H1 (cell line): ENCODE data around the gene FHAD1. TPM values are rescaled to one million over a fixed set of nuclear protein-coding genes. Genes with fewer than 3 reads are reported as not detected.

Experiments used
- CTCF ChIA-PET: fragments of 300-600 bp; sonication (Branson Sonifier 250); formaldehyde crosslinking; loops from one replicate; lab custom pipeline; 2021; ENCODE audit not compliant: partially characterized antibody; lab: Charles Lee
- POLR2A ChIA-PET: fragments of 300-600 bp; sonication (Branson Sonifier 250); formaldehyde crosslinking; loops from one replicate; lab custom pipeline; 2021; ENCODE audit warnings: inconsistent platforms; ENCODE audit not compliant: partially characterized antibody; lab: Charles Lee
- DNase-seq, 2 experiments: peaks; one replicate each; pipeline versions ENCODE4 v3.0.0 to v3.0.0-alpha.2; 2010 to 2022; ENCODE audit warnings: low spot score in 2 of 2, low read depth in 1 of 2, mixed read lengths in 1 of 2
- FAIRE-seq: peaks from 2 replicates; lab custom pipeline; 2011; peaks lifted over from hg19 to GRCh38; lab: Jason Lieb, UNC
- H2AFZ ChIP-seq: 2 replicates; pipeline ENCODE4 v1.8.1; 2012; ENCODE audit warnings: low read length, inconsistent platforms
- H2AK5ac ChIP-seq: 2 replicates; pipeline ENCODE4 v1.6.1; 2013; ENCODE audit warnings: low read depth, low read length
- H2BK120ac ChIP-seq: replicated peaks from 2 replicates; pipeline ENCODE3; 2013; ENCODE audit warnings: low read depth, low read length, inconsistent platforms
- H2BK12ac ChIP-seq: 2 replicates; pipeline ENCODE4 v1.6.1; 2013; ENCODE audit warnings: low read depth, low read length
- H2BK15ac ChIP-seq: 2 replicates; pipeline ENCODE4 v1.6.1; 2013; ENCODE audit warnings: low read length
- H2BK20ac ChIP-seq: 2 replicates; pipeline ENCODE4 v1.6.1; 2013; ENCODE audit warnings: low read length
- H2BK5ac ChIP-seq: 2 replicates; pipeline ENCODE4 v1.6.1; 2013; ENCODE audit warnings: low read depth, low read length
- H3K14ac ChIP-seq: 2 replicates; pipeline ENCODE4 v1.6.1; 2013; ENCODE audit warnings: inconsistent platforms; ENCODE audit not compliant: insufficient read length
- H3K18ac ChIP-seq: 2 replicates; pipeline ENCODE4 v1.6.1; 2013; ENCODE audit warnings: low read length; ENCODE audit errors: extremely low read depth
- H3K23ac ChIP-seq: 2 replicates; pipeline ENCODE4 v1.6.1; 2013; ENCODE audit warnings: inconsistent platforms; ENCODE audit not compliant: insufficient read length
- H3K23me2 ChIP-seq: 2 replicates; pipeline ENCODE4 v1.6.1; 2013; ENCODE audit warnings: low read depth, low read length
- H3K27ac ChIP-seq: 2 replicates; pipeline ENCODE4 v1.6.1; 2011; ENCODE audit warnings: low read depth, low read length, inconsistent platforms
- H3K27me3 ChIP-seq, 4 experiments: replicated peaks in 1 of 4; 1 replicate in 1 of 4; 2 replicates in 3 of 4; pipeline versions ENCODE4 v1.6.1 to v1.8.1; 2011 to 2013; ENCODE audit warnings: low read length in 3 of 4, mild to moderate bottlenecking in 3 of 4, inconsistent platforms in 2 of 4, mixed read lengths in 2 of 4, moderate library complexity in 1 of 4; ENCODE audit not compliant: control insufficient read depth in 3 of 4, insufficient read depth in 3 of 4; ENCODE audit errors: extremely low read depth in 1 of 4
- H3K36me3 ChIP-seq, 4 experiments: 2 replicates each; pipeline versions ENCODE4 v1.6.1 to v1.8.1; 2011 to 2013; ENCODE audit warnings: mild to moderate bottlenecking in 4 of 4, low read length in 3 of 4, moderate library complexity in 2 of 4, control low read depth in 1 of 4, inconsistent platforms in 1 of 4; ENCODE audit not compliant: insufficient read depth in 4 of 4, control insufficient read depth in 2 of 4
- H3K4ac ChIP-seq: replicated peaks from 2 replicates; pipeline ENCODE3; 2013; ENCODE audit warnings: low read length, low read depth, mixed read lengths, inconsistent platforms; ENCODE audit not compliant: insufficient read length
- H3K4me1 ChIP-seq, 4 experiments: replicated peaks in 1 of 4; 1 replicate in 1 of 4; 2 replicates in 3 of 4; pipeline versions ENCODE4 v1.6.1 to v1.8.1; 2011 to 2013; ENCODE audit warnings: low read length in 3 of 4, inconsistent platforms in 2 of 4, mixed read lengths in 1 of 4; ENCODE audit not compliant: insufficient read depth in 4 of 4, control insufficient read depth in 3 of 4
- H3K4me2 ChIP-seq, 2 experiments: 2 replicates each; pipeline versions ENCODE4 v1.6.1 to v1.8.1; 2011 to 2013; ENCODE audit warnings: low read depth in 2 of 2, low read length in 2 of 2, control low read depth in 1 of 2, inconsistent platforms in 1 of 2, mild to moderate bottlenecking in 1 of 2; ENCODE audit not compliant: insufficient read depth in 1 of 2
- H3K4me3 ChIP-seq, 4 experiments: fragments of 200-600, 300-600 bp in 1 of 4; sonication (generic), shearing (Covaris generic), sonication (Bioruptor Twin) in 1 of 4; 2 replicates each; pipeline versions ENCODE4 v1.5.1 to v1.8.1; 2011 to 2016; ENCODE audit warnings: low read length in 4 of 4, low read depth in 3 of 4, control low read depth in 2 of 4, inconsistent platforms in 2 of 4, mild to moderate bottlenecking in 2 of 4, mixed read lengths in 1 of 4, moderate library complexity in 1 of 4; ENCODE audit not compliant: insufficient read depth in 2 of 4; ENCODE audit errors: extremely low read depth in 1 of 4
- H3K56ac ChIP-seq: replicated peaks from 2 replicates; pipeline ENCODE3; 2013; ENCODE audit warnings: low read depth, mild to moderate bottlenecking, mixed read lengths, low read length, inconsistent platforms; ENCODE audit not compliant: insufficient read length
- H3K79me1 ChIP-seq: 2 replicates; pipeline ENCODE4 v1.6.1; 2013; ENCODE audit warnings: low read depth, low read length, control low read depth
- H3K79me2 ChIP-seq, 2 experiments: 2 replicates each; pipeline versions ENCODE4 v1.6.1 to v1.8.1; 2012 to 2013; ENCODE audit warnings: low read length in 2 of 2, mild to moderate bottlenecking in 2 of 2, inconsistent platforms in 1 of 2; ENCODE audit not compliant: insufficient read depth in 2 of 2, control insufficient read depth in 1 of 2
- H3K9ac ChIP-seq, 4 experiments: replicated peaks in 1 of 4; 1 replicate in 1 of 4; 2 replicates in 3 of 4; pipeline versions ENCODE4 v1.6.1 to v1.8.1; 2011 to 2013; ENCODE audit warnings: low read depth in 3 of 4, low read length in 3 of 4, control low read depth in 2 of 4, mild to moderate bottlenecking in 2 of 4, moderate library complexity in 2 of 4, inconsistent platforms in 1 of 4; ENCODE audit errors: extremely low read depth in 1 of 4
- H3K9me3 ChIP-seq, 2 experiments: 2 replicates each; pipeline versions ENCODE4 v1.6.1 to v1.8.1; 2012 to 2013; ENCODE audit warnings: mild to moderate bottlenecking in 2 of 2, moderate library complexity in 2 of 2, control low read depth in 1 of 2, inconsistent platforms in 1 of 2, low read depth in 1 of 2, low read length in 1 of 2, mixed read lengths in 1 of 2; ENCODE audit not compliant: insufficient read depth in 2 of 2
- H4K20me1 ChIP-seq, 2 experiments: replicated peaks in 1 of 2; 2 replicates each; pipeline versions ENCODE3 to v1.8.1; 2011 to 2013; ENCODE audit warnings: inconsistent platforms in 2 of 2, low read length in 2 of 2, mild to moderate bottlenecking in 1 of 2; ENCODE audit not compliant: insufficient read depth in 2 of 2, control insufficient read depth in 1 of 2
- H4K5ac ChIP-seq: 2 replicates; pipeline ENCODE4 v1.6.1; 2013; ENCODE audit warnings: low read length, low read depth, mixed read lengths, inconsistent platforms; ENCODE audit not compliant: insufficient read length
- H4K8ac ChIP-seq: 2 replicates; pipeline ENCODE4 v1.8.0; 2013; ENCODE audit warnings: mild to moderate bottlenecking, moderate library complexity, low read length, inconsistent platforms; ENCODE audit not compliant: insufficient read depth; ENCODE audit errors: extremely low read depth
- H4K91ac ChIP-seq: replicated peaks from 2 replicates; pipeline ENCODE3; 2013; ENCODE audit warnings: low read length, mixed read lengths, inconsistent platforms; ENCODE audit not compliant: insufficient read length
- CBX8 ChIP-seq: fragments of 300-800, 300-1000 bp; sonication (generic); IDR thresholded peaks from 2 replicates; pipeline ENCODE4 v1.7.1; 2016; ENCODE audit warnings: low read depth, low read length, borderline replicate concordance
- CEBPB ChIP-seq: IDR thresholded peaks from 2 replicates; pipeline ENCODE4 v1.6.1; 2012; ENCODE audit warnings: low read depth, low read length
- HDAC2 ChIP-seq, 2 experiments: fragments of 300-600 bp in 1 of 2; sonication (generic) in 1 of 2; IDR thresholded peaks; 2 replicates each; pipeline ENCODE4 v1.6.1; 2011 to 2012; ENCODE audit warnings: low read depth in 2 of 2, low read length in 2 of 2, mild to moderate bottlenecking in 2 of 2, moderate library complexity in 2 of 2, borderline replicate concordance in 1 of 2, inconsistent platforms in 1 of 2
- TAF1 ChIP-seq: IDR thresholded peaks from 2 replicates; pipeline ENCODE4 v1.6.1; 2011; ENCODE audit warnings: mild to moderate bottlenecking, low read depth, low read length
- WGBS, 2 experiments: shearing (Covaris generic) in 1 of 2; methylation state at CpG; one replicate each; pipeline versions ENCODE4 v1.1.6 to v1.1.7; 2013 to 2015; ENCODE audit warnings: low lambda C conversion rate in 2 of 2, mixed read lengths in 2 of 2, inconsistent platforms in 1 of 2, low coverage in 1 of 2, missing lambda C conversion rate in 1 of 2; ENCODE audit not compliant: insufficient replicate concordance in 2 of 2, insufficient coverage in 1 of 2, insufficient read length in 1 of 2; ENCODE audit errors: extremely low coverage in 1 of 2, missing lambda C conversion rate in 1 of 2; 5-methylcytosine and 5-hydroxymethylcytosine counted together
- polyA plus RNA-seq, 7 experiments: library from polyadenylated mRNA; depleted of rRNA in 3 of 7; stranded (reverse) in 5 of 7; unstranded in 2 of 7; fragments of >200 nt in 5 of 7; fragments of 200-250 nt in 2 of 7; gene quantifications; 1 replicate in 5 of 7; 2 replicates in 1 of 7; 4 replicates in 1 of 7; pipeline versions ENCODE4 v1.2.1 to v1.2.3, GENCODE V29; 2011 to 2013; ENCODE audit warnings: missing spikeins in 2 of 7, mixed read lengths in 2 of 7
- total RNA-seq: library from RNA; stranded (reverse); fragmentation: NEBNext Ultra II Directional; extraction: Animal tissue kit (Norgen Biotek cat#: 25700); gene quantifications from 2 replicates; pipeline ENCODE4 v1.2.1, GENCODE V29; 2021

Gene FHAD1
- total and polyA plus RNA-seq, 2 of the 8 experiments (the other 6 are each of a cell fraction or from before 2014, with no cell fraction given): 0.39 to 0.69 TPM

- no peak overlapping the region for H2BK5ac ChIP-seq
- WGBS, 2 experiments: 95% methylated on average over 10 of the region's 10 CpGs; no CpG with 5 or more reads in 1 of the 2 experiments
- peaks cover 0 to 3% (median 0%) of the 10 kb centered on the region in 4 experiments; a peak in 1 of 7 replicates for H3K4me1 ChIP-seq
- H3K27ac ChIP-seq: no peak overlapping the region
- no peak overlapping the region for H4K8ac ChIP-seq
- H4K91ac ChIP-seq: no peak overlapping the region
- H3K9ac ChIP-seq: no peak overlapping the region
- H3K4me3 ChIP-seq: no peak overlapping the region
- no peak overlapping the region for H2AFZ ChIP-seq
- no peak for FAIRE-seq
- H2BK20ac ChIP-seq: no peak overlapping the region
- H3K4me2 ChIP-seq: no peak overlapping the region
- no peaks in the 10 kb centered on the region for H3K79me2 ChIP-seq
- H3K14ac ChIP-seq: no peak overlapping the region
- POLR2A ChIA-PET: no interaction called here
- H2BK120ac ChIP-seq: no peak overlapping the region
- no peak overlapping the region for H3K56ac ChIP-seq
- no peaks in the 10 kb centered on the region for H3K36me3 ChIP-seq
- H3K4ac ChIP-seq: peak overlapping the region; percentile 42
- CTCF ChIA-PET: interaction anchor here (1.1 to 1.3 kb wide), 3 partner anchors 25 to 82 kb away, joined by 3 to 4 read pairs (median 4); no protein-coding TSS in a partner anchor
- no peak overlapping the region for H2BK15ac ChIP-seq
- H2AK5ac ChIP-seq: no peak overlapping the region
- no peak overlapping the region for H3K23ac ChIP-seq
- DNase-seq: no peak
- peak overlapping the region; percentile 60; the same call in 1 of the 2 replicates for H2BK12ac ChIP-seq
- H3K27me3 ChIP-seq: 0 out of 7 replicates have a peak, but pooled peaks cover 0 to 3% (median 0%) of the 10 kb centered on the region in 4 experiments
- H4K5ac ChIP-seq: no peak overlapping the region
- H3K23me2 ChIP-seq: no peaks in the 10 kb centered on the region
- H3K79me1 ChIP-seq: no peaks in the 10 kb centered on the region
- no peaks in the 10 kb centered on the region for H3K9me3 ChIP-seq
- no peaks in the 10 kb centered on the region for H4K20me1 ChIP-seq
- H3K18ac ChIP-seq: no peak overlapping the region; the same call in 1 of the 2 replicates
- TF ChIP-seq TAF1 (no peak), HDAC2 (IDR thresholded peaks at IDR 0.05; ENCODE audit: borderline replicate concordance in 1 of 2, low read depth in 2 of 2, low read length in 2 of 2) (no peak), CBX8 (no peak), CEBPB (no peak)
Measured at GRCh38 chr1:15350151-15350550, 103.1 kb downstream of the FHAD1 start.
